Mesothelial cell of epicardium (in vitro differentiated cells): Measurements from ENCODE around the gene RC3H1. TPM values are rescaled to one million over a fixed set of nuclear protein-coding genes. Genes with fewer than 3 reads are reported as not detected.
"Not testable (repeated sequence)": the region's sequence is repeated elsewhere in the genome, so short reads cannot be mapped to it uniquely, and the experiment has no call there.

Experiments used
- DNase-seq, 2 experiments: peaks; one replicate each; pipeline ENCODE4 v3.0.0; 2021; ENCODE audit warnings: low spot score in 2 of 2; ENCODE audit not compliant: unreplicated experiment in 2 of 2
- H3K27ac Mint-ChIP-seq: 2 replicates; pipeline ENCODE4 v1.8.0; 2021; ENCODE audit warnings: mixed read lengths
- H3K27me3 Mint-ChIP-seq: 2 replicates; pipeline ENCODE4 v1.8.0; 2021; ENCODE audit warnings: low read depth, mixed read lengths
- H3K36me3 Mint-ChIP-seq: 2 replicates; pipeline ENCODE4 v1.8.0; 2021; ENCODE audit warnings: mixed read lengths
- H3K4me1 Mint-ChIP-seq: 2 replicates; pipeline ENCODE4 v1.8.0; 2021; ENCODE audit warnings: mixed read lengths
- H3K4me3 Mint-ChIP-seq: 2 replicates; pipeline ENCODE4 v1.8.0; 2021; ENCODE audit warnings: mild to moderate bottlenecking, moderate library complexity, mixed read lengths
- H3K9me3 Mint-ChIP-seq: 2 replicates; pipeline ENCODE4 v1.8.0; 2021; ENCODE audit warnings: mixed read lengths
- total RNA-seq: library from RNA; stranded (reverse); gene quantifications from 3 replicates; pipeline ENCODE4 v1.2.1, GENCODE V29; 2021
- TF ChIP-seq, protein P1 (sequence below): fragments of 200-600 bp; sonication (generic); IDR thresholded peaks from one replicate; pipeline ENCODE4 v1.5.0; 2021; ENCODE audit warnings: antibody characterized with exemption; ENCODE audit not compliant: unreplicated experiment

The RC3H1 gene
- total RNA-seq, 1 donor from 2014 or later = 52.0 TPM

DNA sequence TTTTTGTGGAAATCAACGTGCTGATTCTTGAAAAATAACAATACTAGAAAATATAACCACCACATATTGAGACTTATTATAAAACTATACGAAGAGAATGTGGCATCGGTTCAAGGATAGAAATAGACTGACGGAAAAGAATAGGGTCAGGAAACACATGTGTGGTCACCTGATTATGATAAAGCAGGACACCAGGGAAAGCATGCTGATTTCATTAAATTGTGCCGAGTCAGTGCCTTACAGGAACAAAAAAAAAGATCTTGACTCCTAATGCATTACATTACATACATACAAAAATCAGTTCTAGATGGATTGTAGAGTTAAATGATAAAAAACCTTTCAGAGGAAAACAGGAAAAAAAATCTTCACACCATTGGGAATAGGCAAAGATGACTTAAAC, 61.5 kb downstream of the RC3H1 start:
- H3K9me3 Mint-ChIP-seq = no peaks in the 10 kb centered on the region
- TF ChIP-seq, protein P1, sequence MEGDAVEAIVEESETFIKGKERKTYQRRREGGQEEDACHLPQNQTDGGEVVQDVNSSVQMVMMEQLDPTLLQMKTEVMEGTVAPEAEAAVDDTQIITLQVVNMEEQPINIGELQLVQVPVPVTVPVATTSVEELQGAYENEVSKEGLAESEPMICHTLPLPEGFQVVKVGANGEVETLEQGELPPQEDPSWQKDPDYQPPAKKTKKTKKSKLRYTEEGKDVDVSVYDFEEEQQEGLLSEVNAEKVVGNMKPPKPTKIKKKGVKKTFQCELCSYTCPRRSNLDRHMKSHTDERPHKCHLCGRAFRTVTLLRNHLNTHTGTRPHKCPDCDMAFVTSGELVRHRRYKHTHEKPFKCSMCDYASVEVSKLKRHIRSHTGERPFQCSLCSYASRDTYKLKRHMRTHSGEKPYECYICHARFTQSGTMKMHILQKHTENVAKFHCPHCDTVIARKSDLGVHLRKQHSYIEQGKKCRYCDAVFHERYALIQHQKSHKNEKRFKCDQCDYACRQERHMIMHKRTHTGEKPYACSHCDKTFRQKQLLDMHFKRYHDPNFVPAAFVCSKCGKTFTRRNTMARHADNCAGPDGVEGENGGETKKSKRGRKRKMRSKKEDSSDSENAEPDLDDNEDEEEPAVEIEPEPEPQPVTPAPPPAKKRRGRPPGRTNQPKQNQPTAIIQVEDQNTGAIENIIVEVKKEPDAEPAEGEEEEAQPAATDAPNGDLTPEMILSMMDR = no peak
- H3K27ac Mint-ChIP-seq = no peak overlapping the region
- H3K4me1 Mint-ChIP-seq = no peaks in the 10 kb centered on the region
- H3K4me3 Mint-ChIP-seq = no peak overlapping the region
- H3K27me3 Mint-ChIP-seq = no peaks in the 10 kb centered on the region
- peaks cover 33% of the 10 kb centered on the region for H3K36me3 Mint-ChIP-seq
- no peak for DNase-seq

DNA sequence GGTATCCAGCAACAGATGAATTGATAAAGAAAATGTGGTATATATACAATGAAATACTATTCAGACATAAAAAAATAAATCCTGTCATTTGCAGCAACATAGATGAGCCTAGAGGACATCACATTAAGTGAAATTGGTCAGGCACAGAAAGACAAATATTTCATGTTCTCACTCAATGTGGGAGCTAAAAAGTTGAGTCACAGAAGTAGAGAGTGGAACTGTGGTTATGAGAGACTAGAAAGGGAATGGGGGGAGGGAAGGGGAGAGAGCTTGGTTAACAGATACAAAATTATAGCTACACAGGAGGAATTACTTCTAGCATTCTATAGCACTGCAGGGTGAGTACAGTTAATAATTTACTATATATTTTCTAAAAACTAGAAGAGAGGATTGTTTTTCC, 68.0 kb downstream of the RC3H1 start:
- Mint-ChIP-seq H3K36me3 (peaks cover 33% of the 10 kb centered on the region), H3K27ac (no peak overlapping the region)

DNA sequence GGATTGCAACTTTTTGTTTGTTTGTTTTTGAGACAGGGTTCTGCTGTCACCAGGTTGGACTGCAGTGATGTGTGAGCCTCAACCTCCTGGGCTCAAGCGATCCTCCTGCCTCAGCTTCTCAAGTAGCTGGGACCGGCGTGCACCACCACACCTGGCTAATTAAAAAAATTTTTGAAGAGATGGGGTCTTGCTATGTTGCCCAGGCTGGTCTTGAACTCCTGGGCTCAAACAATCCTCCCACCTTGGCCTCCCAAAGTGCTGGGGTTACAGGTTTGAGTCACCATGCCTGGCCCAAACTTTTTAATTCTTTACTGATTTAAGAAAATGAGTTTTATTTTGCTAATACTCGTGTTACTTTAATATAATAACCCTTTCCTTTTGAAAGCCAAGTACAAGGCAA, 73.6 kb downstream of the RC3H1 start:
- Mint-ChIP-seq H3K27me3 (no peaks in the 10 kb centered on the region), H3K4me3 (no peak overlapping the region), H3K36me3 (peaks cover 33% of the 10 kb centered on the region), H3K27ac (no peak overlapping the region), H3K9me3 (no peaks in the 10 kb centered on the region), H3K4me1 (no peaks in the 10 kb centered on the region)
- DNase-seq = no peak
- TF ChIP-seq, protein P1 = no peak

More for the DNA sequence above, 68.0 kb downstream of the RC3H1 start:
- TF ChIP-seq, protein P1 = no peak
- no peak for DNase-seq
- Mint-ChIP-seq H3K27me3 (no peaks in the 10 kb centered on the region), H3K4me1 (no peaks in the 10 kb centered on the region), H3K9me3 (no peaks in the 10 kb centered on the region), H3K4me3 (no peak overlapping the region)

DNA sequence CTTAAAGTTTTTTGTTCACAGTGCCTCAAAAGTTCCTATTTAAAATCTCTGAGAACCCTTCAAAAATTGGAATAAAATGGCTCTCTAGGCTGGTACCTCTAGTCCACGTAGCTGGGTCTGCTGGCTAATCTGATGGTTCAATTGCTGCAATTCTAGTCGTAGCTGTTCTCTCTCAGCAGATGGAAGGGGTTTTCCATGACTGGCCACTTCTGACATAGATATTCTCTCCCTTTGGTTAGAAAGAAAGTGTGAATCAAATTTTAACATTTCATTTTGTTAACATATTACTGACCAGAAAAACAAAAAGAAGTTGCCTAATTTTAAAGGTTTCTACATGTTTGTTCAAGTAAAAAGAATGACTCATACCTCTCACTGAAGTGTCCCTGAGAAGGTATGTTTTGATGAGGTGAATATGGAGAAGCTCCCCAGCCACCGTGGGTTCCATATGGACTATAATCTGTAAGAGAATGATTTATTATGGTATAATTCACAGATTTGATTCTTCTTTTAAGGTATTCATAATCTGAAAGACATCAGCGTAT, 75.7 kb downstream of the RC3H1 start:
- Mint-ChIP-seq H3K27me3 (no peaks in the 10 kb centered on the region), H3K9me3 (no peaks in the 10 kb centered on the region), H3K4me1 (no peaks in the 10 kb centered on the region), H3K36me3 (peaks cover 39% of the 10 kb centered on the region), H3K4me3 (no peak overlapping the region), H3K27ac (no peak overlapping the region)
- TF ChIP-seq, protein P1 = no peak
- no peak for DNase-seq

DNA sequence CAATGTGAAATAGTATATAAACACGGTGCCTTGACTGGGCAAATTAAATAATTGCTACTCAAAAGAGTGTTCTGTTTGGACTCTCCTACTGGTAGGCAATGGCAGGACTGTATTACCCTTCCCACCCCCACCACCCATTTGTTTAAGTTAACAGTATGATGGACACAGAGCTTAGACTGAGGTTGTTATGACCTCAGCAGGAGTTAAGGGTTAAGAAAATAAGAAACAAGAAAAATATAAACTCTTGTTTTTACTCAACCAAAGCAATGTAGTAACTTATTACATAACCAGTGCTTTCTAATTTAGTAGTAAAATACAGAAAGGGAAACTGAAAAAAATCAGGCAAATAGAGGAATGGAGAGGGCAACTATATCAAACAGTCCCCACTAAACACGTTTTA, 85.1 kb downstream of the RC3H1 start:
- H3K27me3 Mint-ChIP-seq = no peaks in the 10 kb centered on the region
- no peak for DNase-seq
- H3K9me3 Mint-ChIP-seq = no peaks in the 10 kb centered on the region
- no peak overlapping the region for H3K4me3 Mint-ChIP-seq
- no peaks in the 10 kb centered on the region for H3K4me1 Mint-ChIP-seq
- TF ChIP-seq, protein P1 = no peak
- H3K27ac Mint-ChIP-seq = no peak overlapping the region
- H3K36me3 Mint-ChIP-seq = peaks cover 23% of the 10 kb centered on the region

DNA sequence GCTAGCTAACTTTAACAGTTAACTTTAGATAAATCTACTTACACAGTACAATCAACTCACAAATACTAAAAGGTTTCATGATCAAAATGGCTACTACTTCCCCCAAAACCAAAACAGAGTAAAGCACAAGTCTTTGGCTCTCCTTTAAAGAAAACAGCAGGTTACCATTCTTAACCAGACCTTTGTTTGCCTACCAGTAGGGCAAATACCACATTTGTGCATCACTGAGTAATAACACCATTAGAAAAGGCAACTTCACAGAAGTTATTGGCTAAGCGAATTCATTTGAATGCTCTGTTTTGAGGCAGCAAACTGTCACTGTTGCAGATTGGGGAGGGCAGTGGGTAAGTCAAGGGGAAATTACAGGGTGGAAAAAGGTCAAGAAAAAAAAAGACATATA, 87.7 kb downstream of the RC3H1 start:
- DNase-seq = no peak
- peaks cover 3% of the 10 kb centered on the region for H3K9me3 Mint-ChIP-seq

DNA sequence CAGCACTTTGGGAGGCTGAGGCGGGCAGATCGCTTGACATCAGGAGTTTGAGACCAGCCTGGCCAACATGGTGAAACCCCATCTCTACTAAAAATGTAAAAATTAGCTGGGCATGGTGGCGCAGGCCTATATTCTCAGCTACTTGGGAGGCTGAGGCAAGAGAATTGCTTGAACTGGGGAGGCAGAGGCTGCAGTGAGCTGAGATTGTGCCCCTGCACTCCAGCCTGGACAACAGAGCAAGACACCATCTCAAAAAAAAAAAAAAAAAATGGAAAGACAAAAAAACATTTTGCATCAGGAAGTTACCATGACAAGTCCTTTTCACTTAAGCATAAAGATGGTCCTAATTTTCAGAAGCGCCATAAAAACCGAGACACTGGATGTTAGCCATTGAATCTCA, 91.6 kb downstream of the RC3H1 start:
- H3K9me3 Mint-ChIP-seq, H3K27me3 Mint-ChIP-seq, DNase-seq, H3K4me3 Mint-ChIP-seq, H3K27ac Mint-ChIP-seq, H3K4me1 Mint-ChIP-seq: not testable (repeated sequence)
- H3K36me3 Mint-ChIP-seq = peaks cover 15% of the 10 kb centered on the region

More for the DNA sequence above, 87.7 kb downstream of the RC3H1 start:
- Mint-ChIP-seq H3K36me3 (peaks cover 21% of the 10 kb centered on the region), H3K27ac (no peak overlapping the region), H3K4me3 (no peak overlapping the region), H3K4me1 (no peaks in the 10 kb centered on the region), H3K27me3 (no peaks in the 10 kb centered on the region)
- TF ChIP-seq, protein P1 = no peak
